Smooth muscle cell (in vitro differentiated cells): ENCODE results near the gene CTXND1. TPM values are rescaled to one million over a fixed set of nuclear protein-coding genes. Genes with fewer than 3 reads are reported as not detected.

ENCODE experiments used
- DNase-seq: peaks from one replicate; lab custom pipeline; 2025; ENCODE audit not compliant: unreplicated experiment; lab: John Stamatoyannopoulos, UW
- H2AFZ ChIP-seq: fragments of 200-600 bp; sonication (generic); 2 replicates; pipeline ENCODE4 v1.6.0; 2016; ENCODE audit warnings: antibody characterized with exemption, low read depth, mild to moderate bottlenecking
- H3F3A ChIP-seq: fragments of 200-600 bp; sonication (generic); 2 replicates; pipeline ENCODE4 v1.6.0; 2017; ENCODE audit warnings: antibody characterized with exemption, low read depth
- H3K27ac ChIP-seq: fragments of 200-600 bp; sonication (generic); 2 replicates; pipeline ENCODE4 v1.5.1; 2016; ENCODE audit warnings: low read depth, mild to moderate bottlenecking
- H3K27me3 ChIP-seq: fragments of 200-600 bp; sonication (generic); 2 replicates; pipeline ENCODE4 v1.6.1; 2016; ENCODE audit warnings: low read depth, mild to moderate bottlenecking
- H3K36me3 ChIP-seq: fragments of 200-600 bp; sonication (generic); 2 replicates; pipeline ENCODE4 v1.5.1; 2016; ENCODE audit warnings: low read depth
- H3K4me1 ChIP-seq: fragments of 200-600 bp; sonication (generic); 2 replicates; pipeline ENCODE4 v1.5.1; 2016; ENCODE audit warnings: low read depth
- H3K4me2 ChIP-seq: fragments of 200-600 bp; sonication (generic); 2 replicates; pipeline ENCODE4 v1.6.0; 2016; ENCODE audit warnings: mild to moderate bottlenecking
- H3K4me3 ChIP-seq: fragments of 200-600 bp; sonication (generic); 2 replicates; pipeline ENCODE4 v1.5.1; 2016; ENCODE audit warnings: mild to moderate bottlenecking
- H3K79me2 ChIP-seq: fragments of 200-600 bp; sonication (generic); 2 replicates; pipeline ENCODE4 v1.6.0; 2016; ENCODE audit warnings: low read depth, mild to moderate bottlenecking
- H3K9ac ChIP-seq: fragments of 200-600 bp; sonication (generic); 2 replicates; pipeline ENCODE4 v1.6.0; 2016; ENCODE audit warnings: low read depth
- H3K9me3 ChIP-seq: fragments of 200-600 bp; sonication (generic); replicated peaks from 2 replicates; pipeline ENCODE4 v1.5.1; 2016; ENCODE audit warnings: low read depth
- H4K20me1 ChIP-seq: fragments of 200-600 bp; sonication (generic); 2 replicates; pipeline ENCODE4 v1.6.0; 2016; ENCODE audit warnings: low read depth
- WGBS: methylation state at CpG from one replicate; pipeline ENCODE4 v1.1.7; 2016; ENCODE audit warnings: low lambda C conversion rate; 5-methylcytosine and 5-hydroxymethylcytosine counted together
- polyA plus RNA-seq: library from polyadenylated mRNA; unstranded; fragments of >200 nt; fragmentation: Nextera tagmentation; extraction: Ambion mirVana; gene quantifications from 2 replicates; pipeline ENCODE4 v1.2.1, GENCODE V29; 2016
- total RNA-seq: library from RNA; depleted of rRNA; stranded (reverse); fragments of >200 nt; gene quantifications from 2 replicates; pipeline ENCODE4 v1.2.3, GENCODE V29; 2014
- TF ChIP-seq, protein P1 (sequence below): fragments of 200-600 bp; sonication (generic); IDR thresholded peaks from 2 replicates; pipeline ENCODE4 v1.5.1; 2017; ENCODE audit warnings: borderline replicate concordance, mild to moderate bottlenecking, antibody characterized with exemption; ENCODE audit not compliant: insufficient read depth, poor library complexity, severe bottlenecking

Gene CTXND1
- total and polyA plus RNA-seq, 2 experiments from 2014 or later: 0.06 TPM; not detected in 1

GRCh38 chr15:80169768-80170357 is 82.2 kb downstream of the CTXND1 start:
- Histone ChIP-seq H3K4me3 (no peak overlapping the region), H3F3A (no peaks in the 10 kb centered on the region), H3K4me1 (no peaks in the 10 kb centered on the region), H3K36me3 (no peaks in the 10 kb centered on the region), H3K27ac (no peak overlapping the region), H3K9me3 (no peaks in the 10 kb centered on the region), H3K27me3 (no peaks in the 10 kb centered on the region), H2AFZ (no peak overlapping the region), H3K4me2 (no peak overlapping the region), H3K9ac (no peak overlapping the region), H3K79me2 (no peaks in the 10 kb centered on the region), H4K20me1 (no peaks in the 10 kb centered on the region)
- DNase-seq: no peak
- 99% methylated on average over 12 of the region's 12 CpGs for WGBS
- TF ChIP-seq, protein P1, sequence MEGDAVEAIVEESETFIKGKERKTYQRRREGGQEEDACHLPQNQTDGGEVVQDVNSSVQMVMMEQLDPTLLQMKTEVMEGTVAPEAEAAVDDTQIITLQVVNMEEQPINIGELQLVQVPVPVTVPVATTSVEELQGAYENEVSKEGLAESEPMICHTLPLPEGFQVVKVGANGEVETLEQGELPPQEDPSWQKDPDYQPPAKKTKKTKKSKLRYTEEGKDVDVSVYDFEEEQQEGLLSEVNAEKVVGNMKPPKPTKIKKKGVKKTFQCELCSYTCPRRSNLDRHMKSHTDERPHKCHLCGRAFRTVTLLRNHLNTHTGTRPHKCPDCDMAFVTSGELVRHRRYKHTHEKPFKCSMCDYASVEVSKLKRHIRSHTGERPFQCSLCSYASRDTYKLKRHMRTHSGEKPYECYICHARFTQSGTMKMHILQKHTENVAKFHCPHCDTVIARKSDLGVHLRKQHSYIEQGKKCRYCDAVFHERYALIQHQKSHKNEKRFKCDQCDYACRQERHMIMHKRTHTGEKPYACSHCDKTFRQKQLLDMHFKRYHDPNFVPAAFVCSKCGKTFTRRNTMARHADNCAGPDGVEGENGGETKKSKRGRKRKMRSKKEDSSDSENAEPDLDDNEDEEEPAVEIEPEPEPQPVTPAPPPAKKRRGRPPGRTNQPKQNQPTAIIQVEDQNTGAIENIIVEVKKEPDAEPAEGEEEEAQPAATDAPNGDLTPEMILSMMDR: no peak

DNA sequence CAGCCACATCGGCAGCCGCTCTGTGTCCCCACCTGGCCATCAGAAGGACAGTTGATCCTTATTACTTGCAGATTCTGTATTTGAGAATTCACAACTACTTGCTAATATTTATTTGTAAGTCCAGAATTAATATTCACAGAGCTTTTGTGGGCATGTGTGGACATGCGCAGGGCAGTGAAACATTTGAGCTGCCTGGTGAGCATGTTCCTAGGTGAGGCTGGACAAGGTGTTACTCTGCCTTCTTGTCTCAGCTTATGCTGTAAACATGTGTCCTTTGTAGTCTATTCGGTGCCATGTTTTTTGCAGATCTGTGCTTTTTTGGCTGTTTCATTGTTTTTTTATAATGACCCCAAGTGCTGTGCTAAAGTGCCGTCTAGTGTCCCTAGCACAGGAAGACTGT is 83.6 kb downstream of the CTXND1 start:
- Histone ChIP-seq H3K4me3 (no peak overlapping the region), H4K20me1 (no peaks in the 10 kb centered on the region), H3K27ac (no peak overlapping the region), H3K79me2 (no peaks in the 10 kb centered on the region), H3K27me3 (no peaks in the 10 kb centered on the region), H2AFZ (no peak overlapping the region), H3K4me2 (no peak overlapping the region), H3K4me1 (no peaks in the 10 kb centered on the region), H3K9me3 (no peaks in the 10 kb centered on the region), H3K36me3 (no peaks in the 10 kb centered on the region), H3F3A (no peaks in the 10 kb centered on the region), H3K9ac (no peak overlapping the region)
- TF ChIP-seq, protein P1: no peak
- DNase-seq: no peak
- 67% methylated on average over 5 of the region's 5 CpGs for WGBS

DNA sequence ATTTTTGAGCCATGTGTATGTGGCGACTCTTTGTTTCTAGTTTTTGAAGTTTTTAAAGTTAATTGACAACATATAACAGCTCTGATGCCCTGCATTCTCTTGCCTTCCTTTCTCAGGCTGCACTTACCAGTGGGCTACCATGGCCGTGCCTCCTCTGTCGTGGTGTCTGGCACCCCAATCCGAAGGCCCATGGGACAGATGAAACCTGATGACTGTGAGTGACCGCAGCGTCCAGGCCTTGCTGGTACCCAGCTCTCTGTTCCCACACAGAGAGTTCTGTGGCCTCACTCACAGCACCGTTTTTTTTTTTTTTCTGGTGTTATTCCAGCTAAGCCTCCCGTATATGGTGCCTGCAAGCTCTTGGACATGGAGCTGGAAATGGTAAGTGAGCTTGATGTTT is 84.1 kb downstream of the CTXND1 start:
- TF ChIP-seq, protein P1: no peak
- Histone ChIP-seq H2AFZ (no peak overlapping the region), H3K27ac (no peak overlapping the region), H3K4me3 (no peak overlapping the region), H3K4me2 (no peak overlapping the region), H3K27me3 (no peaks in the 10 kb centered on the region), H3K9ac (no peak overlapping the region), H3K36me3 (no peaks in the 10 kb centered on the region), H4K20me1 (no peaks in the 10 kb centered on the region), H3F3A (no peaks in the 10 kb centered on the region), H3K4me1 (no peaks in the 10 kb centered on the region), H3K9me3 (no peaks in the 10 kb centered on the region), H3K79me2 (no peaks in the 10 kb centered on the region)
- WGBS: 93% methylated on average over 8 of the region's 8 CpGs
- no peak for DNase-seq

- Histone ChIP-seq H3K4me1 (peaks cover 8% of the 10 kb centered on the region), H3K36me3 (no peaks in the 10 kb centered on the region), H3K27me3 (no peaks in the 10 kb centered on the region), H3K27ac (no peak overlapping the region), H3K4me2 (no peak overlapping the region), H3F3A (peaks cover 14% of the 10 kb centered on the region), H2AFZ (no peak overlapping the region), H3K9ac (no peak overlapping the region), H4K20me1 (no peaks in the 10 kb centered on the region), H3K4me3 (no peak overlapping the region), H3K9me3 (no peaks in the 10 kb centered on the region), H3K79me2 (no peaks in the 10 kb centered on the region)
- DNase-seq: no peak
- TF ChIP-seq, protein P1: no peak
- WGBS: 100% methylated on average over 1 of the region's 1 CpG
These were observed 88.1 kb downstream of the CTXND1 start for GRCh38 chr15:80163897-80164296.
